Astrocyte of the spinal cord (primary cell): ENCODE results near the gene TBC1D22A.

ENCODE experiments used
- DNase-seq: peaks from one replicate; pipeline ENCODE4 v3.0.0; 2011; ENCODE audit warnings: low read depth, low spot score
- H3K4me3 ChIP-seq: 2 replicates; pipeline ENCODE4 v1.5.1; 2011; ENCODE audit warnings: low read depth, mild to moderate bottlenecking, low read length, moderate library complexity
- CTCF ChIP-seq: IDR thresholded peaks from 2 replicates; pipeline ENCODE4 v1.5.1; 2012; ENCODE audit warnings: low read depth, mild to moderate bottlenecking, low read length, inconsistent platforms
- in situ Hi-C: cut with HindIII; loops from 2 replicates; pipeline ENCODE4 v1.10.0; 2017; ENCODE audit warnings: low sequenced_read_pairs

TBC1D22A gene

GRCh38 chr22:46737105-46737975 is 25.1 kb upstream of the TBC1D22A start:
- no peak for TF ChIP-seq CTCF
- peak; percentile 47 for DNase-seq
- peak overlapping the region; percentile 69 for H3K4me3 ChIP-seq
- in situ Hi-C loops = no loop called here

DNA sequence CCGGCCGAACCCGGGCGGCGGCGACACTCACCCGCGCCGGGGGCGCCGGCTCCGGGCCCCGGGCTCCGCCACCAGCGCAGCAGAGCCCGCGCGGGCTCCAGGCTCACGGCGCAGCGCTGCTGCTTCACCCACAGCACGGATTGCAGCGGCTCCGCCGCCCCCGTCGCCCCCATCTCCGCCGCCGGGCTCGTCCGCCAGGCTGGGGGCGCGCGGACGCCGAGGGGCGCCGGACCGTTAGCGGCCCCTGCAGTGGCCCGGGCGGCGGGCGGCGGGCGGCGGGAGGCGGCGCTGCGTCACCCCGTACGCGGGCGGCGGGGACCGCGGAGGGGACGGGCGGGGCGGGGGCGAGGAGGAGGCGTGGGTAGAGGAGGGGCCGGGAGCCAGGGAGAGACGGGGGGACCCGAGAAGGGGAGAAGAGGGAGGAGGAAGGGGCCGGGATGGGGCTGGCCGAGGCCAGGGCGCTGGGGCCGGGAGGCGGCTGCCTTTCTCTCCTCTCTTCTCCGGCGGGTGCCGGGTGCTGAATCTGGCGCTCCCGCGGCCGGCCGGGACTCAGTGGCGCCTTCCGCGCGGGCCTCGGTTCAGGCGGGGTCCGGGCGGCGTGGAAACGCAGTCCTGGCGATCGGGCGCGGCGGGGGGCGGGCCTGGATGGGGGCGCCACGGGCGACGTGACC is 24.3 kb upstream of the TBC1D22A start, which contains the start of gene CERK:
Gene CERK (minus strand): TSS at position 277 of the 671 bp plus-strand sequence. CDS start 104 bp downstream, at position 173.
- no peak for TF ChIP-seq CTCF
- peak within 1 kb of the TSS; percentile 69 for H3K4me3 ChIP-seq
- in situ Hi-C loops = no loop called here
- peak; percentile 75 for DNase-seq

DNA sequence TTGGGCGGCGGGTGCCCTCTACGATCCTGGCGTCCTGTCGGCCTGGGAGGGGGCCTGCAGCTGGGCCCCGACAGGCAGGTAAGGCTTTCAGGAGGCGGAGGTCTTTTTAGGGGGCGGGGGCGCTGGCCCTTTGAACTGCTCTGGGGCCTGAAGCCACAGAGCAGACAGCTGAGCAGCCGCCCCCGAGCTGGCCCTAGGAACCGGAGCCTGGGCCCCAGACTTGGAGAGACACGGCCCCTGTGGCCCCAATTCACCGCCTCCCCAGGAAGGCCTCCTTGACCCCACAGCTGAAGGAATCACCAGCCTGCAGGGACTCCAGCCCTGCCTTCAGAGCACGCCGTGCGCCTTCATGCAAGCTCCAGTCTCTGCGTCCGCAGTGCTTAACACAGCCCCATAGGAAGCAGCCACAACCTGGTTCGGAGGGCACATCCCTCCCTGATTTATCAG is 23.8 kb upstream of the TBC1D22A start:
- peak overlapping the region; percentile 49 for H3K4me3 ChIP-seq
- in situ Hi-C loops = no loop called here
- TF ChIP-seq CTCF = no peak
- no peak for DNase-seq

DNA sequence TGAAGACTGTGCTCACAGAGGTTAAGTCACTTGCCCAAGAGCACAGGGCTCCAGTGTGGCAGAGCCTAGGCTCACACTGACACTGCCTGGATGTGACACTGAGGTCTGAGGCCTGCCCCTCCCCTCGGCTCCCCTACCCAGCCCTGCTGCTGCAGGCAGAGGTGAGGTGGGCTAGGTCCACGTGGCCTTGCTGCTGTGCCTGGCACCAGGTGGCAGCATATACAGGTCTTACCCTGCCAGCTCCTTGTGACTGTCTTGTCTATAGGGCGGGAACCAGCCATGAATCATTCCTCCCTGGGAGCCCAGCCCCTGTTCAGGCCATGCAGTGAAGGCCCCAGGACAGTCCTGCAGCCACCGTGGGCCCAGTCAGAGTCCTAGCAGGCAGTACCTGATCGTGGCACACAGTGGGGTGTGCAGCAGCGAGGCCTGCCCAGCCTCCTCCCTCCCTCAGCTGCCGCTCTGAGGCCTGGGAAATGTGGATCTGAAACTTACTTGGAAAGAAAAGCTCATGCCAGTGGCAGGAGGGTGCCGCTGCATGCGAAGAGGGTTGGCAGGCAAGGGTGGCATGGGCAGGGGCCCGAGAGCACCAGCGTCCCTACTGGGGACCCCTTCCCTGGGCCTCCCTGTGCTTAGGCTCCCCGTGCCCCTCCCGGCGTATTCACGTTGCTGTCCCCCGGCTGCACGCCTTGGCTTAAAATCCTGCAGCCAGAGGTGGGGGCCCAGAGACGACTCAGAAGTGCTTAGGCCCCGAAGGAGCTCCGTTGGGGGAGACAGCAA is 23.2 kb upstream of the TBC1D22A start:
- DNase-seq = peak; percentile 68
- in situ Hi-C loops = no loop called here
- peak; percentile 42 for TF ChIP-seq CTCF
- peak overlapping the region; percentile 49 for H3K4me3 ChIP-seq

GRCh38 chr22:46740910-46741780 is 21.3 kb upstream of the TBC1D22A start:
- H3K4me3 ChIP-seq = no peak overlapping the region
- no peak for DNase-seq
- in situ Hi-C loops = no loop called here
- no peak for TF ChIP-seq CTCF
